HG02938 (cell line): ENCODE measurements around the gene SMARCD1.

Source experiments
- ATAC-seq: cut with Tn5 transposase; IDR thresholded peaks from one replicate; pipeline ENCODE4 v1.9.1; 2021; ENCODE audit warnings: mild to moderate bottlenecking, moderate library complexity; ENCODE audit not compliant: unreplicated experiment

SMARCD1 gene

DNA sequence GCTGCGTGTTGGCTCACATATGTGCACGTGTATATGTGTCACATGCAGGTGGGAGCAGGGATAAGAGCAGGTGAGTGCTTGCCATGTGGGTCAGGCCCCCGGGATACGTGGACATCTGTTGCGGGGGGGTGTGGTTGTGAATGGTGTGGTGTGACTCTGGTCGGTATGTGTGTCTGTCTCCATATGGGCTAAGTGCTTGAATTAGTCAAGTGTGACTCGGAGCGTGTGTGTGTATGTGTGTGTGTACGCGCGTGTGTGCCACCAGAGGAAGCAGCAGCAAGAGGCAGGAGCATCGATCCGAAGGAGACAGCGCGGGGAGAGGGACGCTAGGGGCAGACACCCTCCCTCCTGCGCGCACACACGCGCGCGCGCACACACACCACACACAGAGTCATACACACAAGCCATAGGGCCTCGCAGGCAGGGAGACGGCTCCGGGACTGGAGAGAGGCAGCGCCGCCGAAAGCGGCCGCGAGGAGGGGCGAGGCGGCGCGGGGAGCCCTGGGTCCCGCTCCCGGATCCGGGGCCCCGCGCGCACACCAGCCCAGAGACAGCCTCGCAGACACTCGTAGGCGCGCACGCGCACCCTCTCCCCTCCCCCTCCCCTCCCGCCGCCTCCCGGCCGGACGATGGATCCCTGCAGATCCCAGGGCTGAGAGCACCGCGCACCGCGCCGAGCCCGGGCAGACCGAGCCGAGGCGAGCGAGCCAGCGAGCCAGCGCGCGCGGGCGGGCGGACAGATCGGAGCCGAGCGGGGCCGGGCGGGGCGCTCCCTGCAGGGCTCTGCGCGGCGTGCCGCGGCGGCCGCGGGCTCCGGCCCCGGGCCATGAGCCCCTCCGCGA lies 27.9 kb upstream of the SMARCD1 start, which contains the start of gene ASIC1:
Gene ASIC1, plus strand, starts transcription at position 597 of the 842 bp plus-strand sequence. CDS start 1,171 bp downstream, outside the sequence.
- ATAC-seq = no peak

DNA sequence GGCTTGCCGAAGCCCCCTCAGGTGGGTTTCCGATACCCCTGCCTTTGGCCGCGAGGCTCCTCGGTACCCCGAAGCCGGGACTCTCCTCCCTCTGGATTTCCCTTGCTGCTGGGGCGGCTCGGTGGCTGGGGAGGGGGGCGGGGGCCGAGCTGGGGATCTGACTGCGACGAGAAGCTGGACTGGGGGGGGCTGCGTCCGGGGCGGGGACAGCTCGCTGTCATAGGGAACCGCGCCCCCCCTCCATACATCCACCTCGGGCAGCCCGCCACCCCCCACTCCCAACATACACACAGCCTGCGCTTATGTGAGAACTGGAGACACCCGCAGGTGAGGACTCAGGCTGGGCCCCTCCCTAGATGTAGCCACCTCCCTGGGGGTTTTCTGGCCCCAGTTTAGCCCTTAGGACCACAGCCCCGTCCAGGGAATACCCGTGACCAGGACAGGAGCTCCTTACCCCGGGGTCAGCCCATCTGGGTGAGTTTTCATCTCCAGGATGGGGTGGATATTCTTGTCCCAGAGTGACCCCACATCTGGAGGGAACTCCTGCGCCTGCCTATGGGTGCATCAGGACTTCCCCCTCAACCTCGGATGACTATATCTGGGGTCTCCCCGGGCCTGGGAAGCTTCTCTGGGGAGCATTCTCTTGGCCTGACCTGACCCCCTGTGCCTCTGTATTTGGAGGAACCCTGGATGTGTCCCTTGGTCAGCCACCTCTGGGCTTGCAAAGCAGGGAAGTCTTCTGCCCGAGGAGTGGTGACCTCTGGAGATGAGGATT lies 27.1 kb upstream of the SMARCD1 start:
- no peak for ATAC-seq

DNA sequence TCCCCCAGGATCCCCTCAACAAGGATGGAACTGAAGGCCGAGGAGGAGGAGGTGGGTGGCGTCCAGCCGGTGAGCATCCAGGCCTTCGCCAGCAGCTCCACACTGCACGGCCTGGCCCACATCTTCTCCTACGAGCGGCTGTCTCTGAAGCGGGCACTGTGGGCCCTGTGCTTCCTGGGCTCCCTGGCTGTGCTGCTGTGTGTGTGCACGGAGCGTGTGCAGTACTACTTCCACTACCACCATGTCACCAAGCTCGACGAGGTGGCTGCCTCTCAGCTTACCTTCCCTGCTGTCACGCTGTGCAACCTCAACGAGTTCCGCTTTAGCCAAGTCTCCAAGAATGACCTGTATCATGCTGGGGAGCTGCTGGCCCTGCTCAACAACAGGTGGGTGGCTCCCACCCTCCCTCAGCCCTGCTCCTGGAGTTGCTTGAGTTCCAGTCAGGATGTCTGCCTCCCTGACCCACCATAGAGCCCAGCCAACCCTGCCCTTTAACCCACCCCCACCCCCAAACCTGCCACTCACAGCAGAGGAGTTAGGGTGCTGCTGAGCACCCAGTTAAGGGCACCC lies 26.3 kb upstream of the SMARCD1 start:
- no peak for ATAC-seq

DNA sequence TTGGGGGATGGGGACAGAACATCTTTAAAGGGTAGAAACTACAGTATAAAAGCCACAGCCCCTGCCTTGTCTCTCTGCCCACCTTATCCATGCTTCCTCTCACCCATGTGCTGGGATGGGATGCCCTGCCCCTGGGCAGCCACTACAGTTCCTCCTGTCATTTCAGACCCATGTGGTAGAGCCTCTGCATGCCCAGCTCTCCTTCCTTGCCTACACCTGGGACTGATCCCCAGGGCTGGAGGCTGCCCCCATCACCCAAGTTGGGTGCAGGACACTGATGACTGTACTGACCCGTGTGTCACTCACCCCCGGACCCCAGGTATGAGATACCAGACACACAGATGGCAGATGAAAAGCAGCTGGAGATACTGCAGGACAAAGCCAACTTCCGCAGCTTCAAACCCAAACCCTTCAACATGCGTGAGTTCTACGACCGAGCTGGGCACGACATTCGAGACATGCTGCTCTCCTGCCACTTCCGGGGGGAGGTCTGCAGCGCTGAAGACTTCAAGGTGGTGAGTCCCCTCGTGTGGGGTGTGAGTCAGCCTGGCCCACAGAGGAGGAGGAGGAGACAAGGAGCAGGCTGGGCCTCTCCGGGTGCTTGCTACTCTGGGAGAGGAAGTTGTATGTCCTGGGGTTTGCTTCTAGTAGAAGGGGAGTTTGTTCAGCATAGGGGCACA lies 25.6 kb upstream of the SMARCD1 start:
- ATAC-seq = no peak

DNA sequence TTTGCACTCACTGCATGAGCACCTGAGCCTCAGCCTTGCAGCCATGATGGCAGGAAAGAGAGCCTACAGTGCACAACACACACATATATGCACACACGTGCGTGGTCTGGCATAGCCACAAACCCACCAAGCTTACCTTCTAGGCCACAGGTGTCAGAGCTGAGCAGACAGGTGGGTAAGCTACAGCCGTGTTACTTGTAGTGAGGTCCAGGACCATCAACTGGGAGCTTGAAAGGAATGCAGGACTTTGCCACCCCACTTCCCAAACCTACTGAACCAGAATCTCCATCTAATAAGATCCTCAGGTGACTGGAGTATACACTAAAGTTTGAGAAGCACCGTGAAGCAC lies 25.0 kb upstream of the SMARCD1 start:
- ATAC-seq = no peak

DNA sequence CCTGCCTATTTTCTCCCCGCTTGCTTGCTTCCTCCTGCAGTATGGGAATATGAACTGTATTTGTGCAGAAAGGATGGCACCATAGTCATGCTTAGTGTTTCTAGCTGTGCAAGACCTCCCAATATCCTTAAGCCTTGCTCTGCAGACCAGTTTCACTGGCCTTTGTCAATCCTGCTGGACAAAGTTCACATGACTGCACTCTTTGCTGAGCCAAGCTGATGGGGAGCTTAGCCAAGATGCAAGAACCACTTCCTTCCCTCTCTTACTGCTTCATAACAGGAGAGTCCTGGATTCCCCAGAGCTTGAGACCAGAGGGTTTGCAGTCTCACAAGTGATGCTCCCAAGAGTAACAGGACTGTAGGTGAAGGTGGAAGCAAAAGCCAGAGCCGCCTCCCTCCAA lies 24.0 kb upstream of the SMARCD1 start:
- no peak for ATAC-seq

DNA sequence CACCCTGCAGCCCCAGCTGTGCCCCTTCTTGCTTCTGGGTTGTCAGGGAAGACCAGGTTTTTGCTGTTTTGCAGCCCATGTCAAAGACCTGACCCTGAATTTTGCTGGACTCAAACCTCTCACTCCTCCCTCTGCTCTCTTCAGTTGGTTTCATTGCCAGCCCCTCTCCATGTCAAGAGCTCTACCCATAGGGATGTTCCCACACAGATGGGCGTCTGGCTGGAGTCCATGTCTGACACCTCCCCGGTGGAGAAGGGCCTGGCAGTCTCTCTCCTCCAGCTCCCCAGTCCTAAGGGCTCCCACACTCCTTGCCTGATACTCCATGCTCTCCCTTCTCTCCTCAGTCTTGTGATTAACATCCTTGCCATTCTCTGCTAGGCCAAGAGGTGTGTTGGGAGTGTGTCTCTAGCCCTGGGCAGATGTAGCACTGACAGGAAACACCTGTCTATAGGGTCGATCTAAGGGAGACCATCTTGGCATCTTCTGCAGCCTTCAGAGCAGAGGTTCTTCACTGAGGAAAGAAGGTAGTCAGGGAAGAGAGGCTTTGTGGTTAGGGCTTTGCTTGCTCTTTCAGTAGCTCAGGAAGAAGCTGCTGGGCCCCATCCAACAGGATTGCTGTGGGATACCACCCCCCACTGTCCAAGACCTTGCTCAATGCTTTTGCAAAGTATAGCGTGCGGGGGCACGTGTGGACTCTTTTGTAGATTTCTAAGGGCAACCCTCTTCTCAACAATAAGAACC lies 23.0 kb upstream of the SMARCD1 start:
- ATAC-seq = no peak

DNA sequence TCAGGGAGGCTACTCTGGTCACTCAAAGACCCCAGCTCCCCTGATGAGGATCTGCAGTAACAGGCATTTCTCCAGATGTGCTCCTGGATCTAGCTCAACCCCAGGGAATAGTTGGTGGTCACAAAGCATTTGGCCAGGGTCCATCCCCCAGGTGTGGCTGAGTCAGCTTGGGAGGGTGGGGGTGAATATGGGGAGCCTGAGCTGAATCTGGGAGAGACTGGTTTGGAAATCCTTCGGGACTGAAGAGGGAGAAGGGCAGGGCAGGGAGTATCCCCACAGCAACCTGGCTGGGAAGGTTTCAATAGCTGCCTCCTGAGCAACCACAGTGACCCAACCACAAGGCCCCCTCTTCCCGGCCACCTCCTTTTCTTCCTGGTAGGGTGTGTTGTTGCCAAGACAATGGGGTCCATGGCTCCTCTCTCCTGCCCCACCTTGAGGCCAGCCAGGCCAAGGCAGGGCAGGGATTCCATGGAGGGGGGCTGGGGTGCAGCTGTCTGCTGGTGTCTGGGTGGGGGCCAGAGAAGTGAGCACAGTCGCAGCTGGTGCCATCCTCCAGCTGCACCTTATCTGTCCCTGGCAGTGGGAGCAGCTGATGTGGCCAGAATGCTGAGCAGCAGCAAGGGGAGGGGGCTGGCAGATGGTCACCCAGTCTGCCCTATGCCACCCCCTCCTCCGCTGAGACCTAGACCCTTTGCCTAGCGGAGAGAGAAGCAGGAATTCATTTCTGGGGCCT lies 22.2 kb upstream of the SMARCD1 start:
- no peak for ATAC-seq

DNA sequence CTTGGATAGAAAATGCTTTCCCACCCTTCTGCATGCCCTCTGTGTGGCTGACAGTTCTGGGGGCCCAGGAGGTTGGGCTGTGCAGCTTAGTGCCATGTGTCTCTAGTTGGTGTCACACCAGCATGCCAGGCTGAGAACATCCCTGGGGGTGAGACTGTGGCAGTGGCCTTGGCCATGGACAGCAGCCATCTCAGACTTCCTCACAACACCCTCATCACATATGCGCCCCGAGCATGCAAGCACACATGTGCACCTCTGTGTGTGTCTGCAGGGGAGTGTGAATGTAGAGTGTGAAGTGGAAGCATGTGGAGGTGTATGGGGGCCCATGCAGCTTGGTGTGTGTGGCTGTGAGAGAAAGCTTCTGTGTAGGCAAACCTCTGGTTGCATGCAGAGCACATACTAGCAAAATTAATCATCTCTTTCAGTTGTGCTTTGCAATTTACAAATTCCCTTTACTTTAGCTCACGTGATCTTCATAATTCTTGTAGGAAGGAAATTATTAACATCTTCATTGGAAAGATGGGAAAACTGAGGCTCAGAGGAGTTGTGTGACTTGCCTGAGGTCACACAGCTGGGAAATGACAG lies 19.3 kb upstream of the SMARCD1 start:
- ATAC-seq = no peak

DNA sequence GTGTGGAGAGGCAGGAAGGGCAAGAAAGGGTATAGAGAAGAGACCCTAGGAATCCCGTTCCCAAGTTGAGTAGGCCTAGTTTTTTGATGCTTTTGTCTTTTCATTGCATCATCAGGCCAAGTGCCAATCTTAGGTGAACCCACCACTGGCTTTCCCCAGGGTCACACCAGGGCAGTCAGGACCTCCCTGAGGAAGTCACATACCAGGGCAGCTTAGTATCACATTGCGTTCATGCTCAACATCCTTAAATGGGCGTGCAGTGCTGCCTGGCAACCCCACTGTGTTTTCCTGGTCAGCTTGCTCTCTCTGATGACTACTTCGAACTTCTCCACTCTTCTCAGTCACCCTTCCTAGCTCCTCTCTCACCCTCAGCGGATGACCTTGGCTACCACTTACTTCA lies 18.7 kb upstream of the SMARCD1 start:
- no peak for ATAC-seq

DNA sequence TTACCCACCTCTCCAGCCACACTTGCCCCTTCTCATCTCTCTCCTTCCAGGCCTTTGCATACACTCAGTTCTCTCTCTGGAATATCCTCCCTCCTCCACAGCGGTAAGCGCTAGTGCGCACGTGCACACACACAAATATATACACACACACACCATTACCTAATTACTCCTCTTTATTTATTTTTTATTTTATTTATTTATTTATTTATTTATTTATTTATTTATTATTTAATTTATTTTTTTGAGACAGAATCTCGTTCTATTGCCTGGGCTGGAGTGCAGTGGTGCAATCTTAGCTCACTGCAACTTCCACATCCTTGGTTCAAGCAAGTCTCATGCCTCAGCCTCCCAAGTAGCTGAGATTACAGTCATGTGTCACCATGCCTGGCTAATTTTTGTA lies 16.1 kb upstream of the SMARCD1 start:
- ATAC-seq = no peak

DNA sequence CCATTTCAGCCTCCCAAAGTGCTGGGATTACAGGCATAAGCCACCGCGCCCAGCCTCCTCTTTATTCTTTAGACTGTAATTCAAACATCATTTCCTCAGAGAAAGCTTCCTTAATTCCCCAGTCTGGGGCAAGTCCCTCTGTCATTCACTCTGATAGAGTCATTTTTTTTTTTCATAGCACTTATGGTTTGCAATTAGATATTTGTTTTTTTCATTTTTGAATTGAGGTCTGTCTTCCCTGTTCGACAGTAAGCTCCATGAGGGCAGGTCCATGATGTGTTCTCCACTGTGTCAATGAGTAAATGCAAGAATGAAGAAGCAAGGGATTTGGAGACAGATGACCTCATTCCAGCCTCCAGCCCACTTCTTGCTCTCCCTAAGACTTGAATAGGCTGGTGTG lies 15.6 kb upstream of the SMARCD1 start:
- ATAC-seq = no peak

DNA sequence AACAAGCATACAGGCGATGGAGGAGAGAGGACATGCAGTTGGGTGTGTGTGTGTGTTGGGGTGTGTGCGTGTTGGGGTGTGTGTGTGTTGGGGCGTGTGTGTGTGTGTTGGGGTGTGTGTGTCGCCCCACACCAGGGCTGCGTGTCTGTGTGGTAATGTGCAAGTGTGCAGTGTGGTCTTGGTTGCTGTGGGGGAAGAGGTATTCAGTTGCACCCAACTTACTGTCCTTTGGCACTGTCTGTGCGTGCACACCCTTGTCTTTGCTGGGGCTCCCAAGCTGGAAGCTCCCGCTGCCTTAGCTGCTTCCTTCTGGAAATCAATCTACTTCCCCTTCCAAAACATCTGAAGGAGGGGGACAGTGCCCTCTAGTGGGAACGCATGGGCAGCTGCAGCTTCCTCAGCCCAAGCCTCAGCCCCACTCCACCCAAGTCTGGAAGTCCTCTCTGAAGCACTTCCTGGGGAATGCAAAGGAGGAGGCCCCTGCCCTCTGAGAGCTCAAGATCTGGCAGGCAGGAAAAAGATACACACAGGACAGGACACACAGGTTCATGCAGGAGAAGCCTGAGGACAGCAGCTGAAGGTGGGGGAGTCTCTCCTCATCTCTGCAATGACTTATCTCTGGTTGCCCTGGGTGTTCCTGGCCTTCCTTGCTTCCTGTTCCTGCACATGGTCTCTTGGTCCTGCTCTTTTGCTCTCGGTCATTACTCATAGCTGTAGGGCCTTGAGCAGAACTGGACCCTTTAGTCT lies 14.7 kb upstream of the SMARCD1 start:
- ATAC-seq = no peak

DNA sequence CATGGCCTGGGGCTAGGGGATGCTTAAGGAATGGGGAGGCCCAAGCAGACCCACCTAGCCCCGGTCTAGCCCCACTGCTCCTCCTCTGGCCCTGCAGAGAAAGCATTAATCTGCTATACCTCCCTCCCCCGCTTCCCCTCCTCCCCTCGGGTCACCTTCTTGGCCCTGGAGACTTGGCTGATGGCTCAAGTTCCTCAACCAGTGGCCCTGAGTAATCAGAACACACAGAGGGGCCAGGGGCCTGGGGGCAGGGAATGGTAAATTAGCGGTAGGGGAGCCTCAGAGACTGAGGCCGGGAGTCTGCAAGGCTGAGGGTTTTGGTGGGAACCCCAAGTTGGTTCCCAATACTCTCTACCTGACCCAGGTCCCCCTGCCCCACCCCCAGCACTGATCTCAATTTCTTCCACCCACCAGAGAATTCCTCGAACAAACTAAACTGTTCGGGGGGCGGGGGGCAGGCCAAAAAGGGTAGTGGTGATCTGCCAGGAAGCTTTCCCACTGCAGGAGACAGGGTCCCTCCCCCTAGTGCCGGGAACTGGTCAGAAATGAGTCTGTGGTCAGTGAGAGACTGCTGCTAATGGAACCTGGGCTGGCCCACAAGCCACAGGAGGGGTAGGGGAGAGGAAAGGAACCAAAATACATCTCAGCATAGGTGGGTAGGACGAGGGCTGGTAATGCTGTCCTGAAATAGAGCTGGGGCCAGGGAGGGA lies 12.8 kb upstream of the SMARCD1 start:
- ATAC-seq = no peak

DNA sequence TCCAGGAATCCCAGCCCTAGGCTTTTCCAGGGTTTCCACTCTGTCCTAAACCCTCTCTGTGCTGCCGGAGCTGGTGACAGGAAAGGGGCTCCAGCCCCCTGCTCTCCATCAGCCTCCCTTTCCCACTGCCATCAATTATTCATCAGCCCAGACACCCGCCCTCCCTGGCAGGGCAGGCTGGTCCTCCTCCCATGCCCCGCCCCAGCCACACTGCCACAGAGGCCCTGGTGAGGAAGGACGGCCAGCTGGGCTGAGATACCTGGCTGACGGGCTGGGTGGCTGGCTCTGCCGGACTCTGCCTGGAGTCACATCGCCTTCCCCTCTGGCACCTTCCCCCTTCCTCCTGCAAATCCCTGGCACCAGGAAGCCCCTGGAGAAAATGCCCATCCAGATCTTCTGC lies 11.9 kb upstream of the SMARCD1 start:
- ATAC-seq = no peak

DNA sequence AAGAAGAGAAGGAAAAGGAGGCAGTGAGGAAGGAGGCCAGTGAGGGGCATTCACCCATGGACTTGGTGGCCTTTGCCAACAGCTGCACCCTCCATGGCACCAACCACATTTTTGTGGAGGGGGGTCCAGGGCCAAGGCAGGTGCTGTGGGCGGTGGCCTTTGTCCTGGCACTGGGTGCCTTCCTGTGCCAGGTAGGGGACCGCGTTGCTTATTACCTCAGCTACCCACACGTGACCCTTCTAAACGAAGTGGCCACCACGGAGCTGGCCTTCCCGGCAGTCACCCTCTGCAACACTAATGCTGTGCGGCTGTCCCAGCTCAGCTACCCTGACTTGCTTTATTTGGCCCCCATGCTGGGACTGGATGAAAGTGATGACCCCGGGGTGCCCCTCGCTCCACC lies 11.4 kb upstream of the SMARCD1 start:
- ATAC-seq = no peak

DNA sequence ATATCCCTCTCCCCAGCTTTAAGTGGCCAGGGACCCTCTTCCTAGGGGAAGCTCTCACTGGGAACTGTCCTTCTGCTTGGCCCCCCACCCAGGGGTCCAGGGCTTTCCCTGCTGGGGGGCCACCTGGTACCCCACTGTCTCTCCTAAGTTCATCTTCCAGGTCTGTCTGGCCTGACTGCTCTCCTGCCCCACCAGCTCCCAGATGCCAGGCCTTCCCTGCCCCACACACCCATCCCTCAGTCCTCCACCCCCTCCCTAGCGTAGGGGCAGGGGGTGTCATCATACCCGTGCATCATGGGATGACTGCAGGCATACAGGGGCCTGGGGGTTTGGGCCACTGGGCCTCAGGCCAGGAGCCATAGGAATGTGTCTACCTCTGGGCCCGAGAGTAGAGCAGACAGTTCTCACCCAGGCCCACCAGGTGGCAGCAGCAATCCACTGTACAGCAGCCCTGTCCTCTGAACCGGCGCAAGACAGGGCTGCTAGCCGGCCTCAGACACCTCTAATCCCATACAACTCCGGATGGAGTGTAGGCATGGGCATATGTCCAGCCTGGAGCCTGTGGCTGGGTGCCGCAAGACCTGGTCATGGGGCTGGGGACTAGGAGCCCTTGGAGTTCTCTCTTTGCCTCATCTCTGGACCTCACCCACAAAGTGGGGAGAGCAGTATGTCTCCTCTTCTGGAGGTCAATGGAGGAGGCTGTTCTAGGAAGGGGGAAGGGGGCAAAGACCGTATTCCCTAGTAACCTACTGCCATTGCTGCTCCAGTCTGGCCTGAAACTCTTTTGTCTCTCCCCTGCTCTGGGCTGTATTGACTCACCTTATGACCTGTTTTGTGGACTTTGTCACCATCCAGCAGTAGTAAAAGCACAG lies 10.0 kb upstream of the SMARCD1 start:
- no peak for ATAC-seq
